K562 (cell line): Measurements from ENCODE around the gene OMA1. TPM values are rescaled to one million over a fixed set of nuclear protein-coding genes. Genes with fewer than 3 reads are reported as not detected.

Source experiments
- ATAC-seq: fragments of 200-7000 bp; cut with Tn5 transposase; 3 replicates; pipeline ENCODE4 v1.9.1; 2020; ENCODE audit warnings: moderate library complexity
- BruUV-seq: library from RNA; stranded (reverse); fragments of 400-500 nt; replicated peaks from 2 replicates; lab custom pipeline; 2021; lab: Mats Ljungman, UMichigan
- CTCF ChIA-PET: fragments of 300-600 bp; formaldehyde crosslinking; extraction: SDS; loops from one replicate; lab custom pipeline; 2021; ENCODE audit warnings: low intra/inter-chr PET ratio; lab: Yijun Ruan, JAX
- POLR2A ChIA-PET: fragments of 300-600, 350-650 bp; sonication (Branson Sonifier 250); formaldehyde crosslinking; extraction: SDS; loops from one replicate; lab custom pipeline; 2021; ENCODE audit warnings: antibody characterized with exemption, inconsistent platforms; lab: Yijun Ruan, JAX
- DNase-seq, 4 experiments: peaks; one replicate each; pipeline versions ENCODE4 v3.0.0 to v3.0.0-alpha.2; 2011 to 2018; ENCODE audit warnings: low spot score in 3 of 4, mixed read lengths in 3 of 4; ENCODE audit errors: extremely low read depth in 1 of 4
- FAIRE-seq: peaks from 2 replicates; lab custom pipeline; 2011; peaks lifted over from hg19 to GRCh38; lab: Jason Lieb, UNC
- H2AFZ ChIP-seq: 2 replicates; pipeline ENCODE4 v1.6.0; 2011; ENCODE audit warnings: low read depth, low read length, control low read depth, inconsistent platforms
- H3K27ac ChIP-seq: fragments of 200-600 bp; 3 replicates; pipeline ENCODE4 v1.8.0; 2011; ENCODE audit warnings: low read depth, mild to moderate bottlenecking, control low read depth, inconsistent platforms, low read length, moderate library complexity, mixed read lengths; ENCODE audit errors: extremely low read depth
- H3K27me3 ChIP-seq, 2 experiments: fragments of 300-600 bp in 1 of 2; 2 replicates in 1 of 2; 3 replicates in 1 of 2; pipeline versions ENCODE4 v1.6.0 to v1.8.0; 2011; ENCODE audit warnings: inconsistent platforms in 2 of 2, low read length in 2 of 2, mild to moderate bottlenecking in 1 of 2, mixed read lengths in 1 of 2, moderate library complexity in 1 of 2; ENCODE audit not compliant: control insufficient read depth in 2 of 2, insufficient read depth in 2 of 2
- H3K36me3 ChIP-seq: fragments of 300-600 bp; 3 replicates; pipeline ENCODE4 v1.8.0; 2011; ENCODE audit warnings: mild to moderate bottlenecking, low read length, inconsistent platforms; ENCODE audit not compliant: control insufficient read depth, insufficient read depth
- H3K4me1 ChIP-seq, 2 experiments: fragments of 200-600 bp in 1 of 2; replicated peaks in 1 of 2; 2 replicates in 1 of 2; 3 replicates in 1 of 2; pipeline versions ENCODE4 v1.5.1 to v1.8.0; 2011; ENCODE audit warnings: inconsistent platforms in 2 of 2, low read length in 2 of 2, mild to moderate bottlenecking in 1 of 2, mixed read lengths in 1 of 2, moderate library complexity in 1 of 2; ENCODE audit not compliant: control insufficient read depth in 2 of 2, insufficient read depth in 2 of 2
- H3K4me2 ChIP-seq: 2 replicates; pipeline ENCODE4 v1.6.1; 2011; ENCODE audit warnings: low read length, control low read depth, inconsistent platforms, mixed read lengths; ENCODE audit not compliant: insufficient read depth
- H3K4me3 ChIP-seq: fragments of 200-600 bp; sonication (generic), shearing (Covaris generic); 2 replicates; pipeline ENCODE4 v1.5.1; 2016; ENCODE audit warnings: control low read depth, inconsistent platforms
- H3K79me2 ChIP-seq: fragments of 200-600 bp; 3 replicates; pipeline ENCODE4 v1.8.0; 2011; ENCODE audit warnings: low read length, inconsistent platforms; ENCODE audit not compliant: control insufficient read depth, insufficient read depth
- H3K9ac ChIP-seq, 2 experiments: 2 replicates each; pipeline versions ENCODE4 v1.6.0 to v1.6.1; 2011; ENCODE audit warnings: low read depth in 2 of 2, low read length in 2 of 2, control low read depth in 1 of 2, inconsistent platforms in 1 of 2, mild to moderate bottlenecking in 1 of 2, mixed read lengths in 1 of 2; ENCODE audit not compliant: insufficient read depth in 1 of 2
- H3K9me1 ChIP-seq: one replicate; pipeline ENCODE4 v1.6.0; 2011; ENCODE audit warnings: inconsistent platforms, mild to moderate bottlenecking, low read length, moderate library complexity; ENCODE audit not compliant: control insufficient read depth, insufficient read depth
- H3K9me3 ChIP-seq: replicated peaks from 2 replicates; pipeline ENCODE4 v1.5.1; 2011; ENCODE audit warnings: low read depth, low read length, inconsistent platforms; ENCODE audit not compliant: control insufficient read depth, insufficient read depth
- H4K20me1 ChIP-seq: replicated peaks from 2 replicates; pipeline ENCODE4 v1.6.1; 2011; ENCODE audit warnings: low read length, inconsistent platforms, mixed read lengths; ENCODE audit not compliant: control insufficient read depth, insufficient read depth
- DMBX1 ChIP-seq: fragments of 250-450 bp; sonication (Bioruptor Pico); IDR thresholded peaks from 2 replicates; pipeline ENCODE4 v1.8.0; 2022; ENCODE audit warnings: inconsistent platforms, mild to moderate bottlenecking, moderate library complexity, borderline replicate concordance
- HMGN3 ChIP-seq: IDR thresholded peaks from 2 replicates; pipeline ENCODE4 v1.6.1; 2011; ENCODE audit warnings: borderline replicate concordance, low read depth, mild to moderate bottlenecking, mixed read lengths, low read length; ENCODE audit not compliant: insufficient read length; ENCODE audit errors: extremely low read depth
- KDM2B ChIP-seq: fragments of 250-450 bp; sonication (Bioruptor Pico); IDR thresholded peaks from 2 replicates; pipeline ENCODE4 v1.8.0; 2021; ENCODE audit warnings: mild to moderate bottlenecking, moderate library complexity
- RBM15 ChIP-seq: fragments of 200-400 bp; formaldehyde crosslinking; IDR thresholded peaks from 2 replicates; pipeline ENCODE4 v1.6.1; 2018; ENCODE audit warnings: mild to moderate bottlenecking, low read length, moderate library complexity; ENCODE audit not compliant: insufficient read depth
- SAFB ChIP-seq: fragments of 200-400 bp; formaldehyde crosslinking; IDR thresholded peaks from 2 replicates; pipeline ENCODE4 v1.6.1; 2017; ENCODE audit warnings: low read depth, low read length, borderline replicate concordance
- ZNF212 ChIP-seq: fragments of 450-650 bp; formaldehyde crosslinking; IDR thresholded peaks from 2 replicates; pipeline ENCODE4 v1.4.0; 2020; ENCODE audit warnings: mild to moderate bottlenecking
- WGBS: fragments of 100-300 bp; shearing (Covaris generic); methylation state at CpG from one replicate; pipeline ENCODE4 v1.1.6; 2016; ENCODE audit warnings: low coverage, mixed read lengths; ENCODE audit not compliant: insufficient coverage; ENCODE audit errors: missing lambda C conversion rate; 5-methylcytosine and 5-hydroxymethylcytosine counted together
- in situ Hi-C: fragments of 300-500 bp; cut with MboI; formaldehyde crosslinking; loops from 4 replicates; pipeline ENCODE4 v1.15.0; 2018; ENCODE audit warnings: inconsistent platforms, mixed read lengths
- intact Hi-C: fragments of 100-400 bp; cut with micrococcal nuclease; formaldehyde crosslinking; loops from 2 replicates; pipeline ENCODE4 v1.14.2; 2022
- polyA plus RNA-seq, 8 experiments: library from polyadenylated mRNA; depleted of rRNA in 4 of 8; stranded (reverse) in 5 of 8; unstranded in 3 of 8; fragments of >200 nt; fragmentation: Nextera tagmentation in 2 of 8; fragmentation: Illumina TruSeq in 1 of 8; extraction: Ambion mirVana in 2 of 8; extraction: Trizol in 1 of 8; gene quantifications; 2 replicates each; pipeline versions ENCODE4 v1.2.1 to v1.2.3, GENCODE V29; 2011 to 2014; ENCODE audit warnings: inconsistent platforms in 1 of 8, missing spikeins in 1 of 8
- total RNA-seq, 7 experiments: library from RNA; depleted of rRNA in 6 of 7; stranded (reverse); fragments of >200 nt in 6 of 7; fragmentation: Illumina TruSeq in 2 of 7; extraction: Trizol in 2 of 7; gene quantifications; 2 replicates each; pipeline versions ENCODE4 v1.2.1 to v1.2.3, GENCODE V29; 2011 to 2021; ENCODE audit warnings: low replicate concordance in 1 of 7
- TF ChIP-seq, protein P1 (sequence below): fragments of 250-450 bp; sonication (Bioruptor Pico); IDR thresholded peaks from 2 replicates; pipeline ENCODE4 v1.5.1; 2021; ENCODE audit warnings: mild to moderate bottlenecking

OMA1 gene
- total and polyA plus RNA-seq, 9 of the 15 experiments (the other 6 are each of a cell fraction or from before 2014, with no cell fraction given) = 16.6 to 51.5 (median 33.5) TPM

DNA sequence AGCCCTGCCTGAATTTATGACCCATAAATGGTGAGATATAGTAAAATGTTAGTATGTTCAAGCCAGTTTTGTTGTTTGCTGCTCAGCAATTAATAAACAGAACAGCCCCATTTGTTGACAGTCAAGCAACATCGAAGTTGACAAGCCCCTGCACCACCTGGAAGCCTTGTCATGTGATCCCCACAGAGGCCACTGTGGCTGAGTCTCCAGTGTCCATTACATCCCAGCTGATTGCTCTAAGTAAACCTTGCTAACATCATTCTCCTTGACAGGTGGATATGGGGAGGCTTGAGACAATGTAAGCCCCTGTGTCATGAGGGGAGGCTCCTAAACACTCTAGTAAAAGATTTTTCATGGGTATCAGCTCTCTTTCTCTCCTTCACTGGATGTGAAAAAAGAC is 48.0 kb upstream of the OMA1 start (continued):
- TF ChIP-seq RBM15 (no peak), HMGN3 (no peak), ZNF212 (CRISPR knock-in tag) (no peak), DMBX1 (CRISPR knock-in tag) (no peak)
- TF ChIP-seq, protein P1, sequence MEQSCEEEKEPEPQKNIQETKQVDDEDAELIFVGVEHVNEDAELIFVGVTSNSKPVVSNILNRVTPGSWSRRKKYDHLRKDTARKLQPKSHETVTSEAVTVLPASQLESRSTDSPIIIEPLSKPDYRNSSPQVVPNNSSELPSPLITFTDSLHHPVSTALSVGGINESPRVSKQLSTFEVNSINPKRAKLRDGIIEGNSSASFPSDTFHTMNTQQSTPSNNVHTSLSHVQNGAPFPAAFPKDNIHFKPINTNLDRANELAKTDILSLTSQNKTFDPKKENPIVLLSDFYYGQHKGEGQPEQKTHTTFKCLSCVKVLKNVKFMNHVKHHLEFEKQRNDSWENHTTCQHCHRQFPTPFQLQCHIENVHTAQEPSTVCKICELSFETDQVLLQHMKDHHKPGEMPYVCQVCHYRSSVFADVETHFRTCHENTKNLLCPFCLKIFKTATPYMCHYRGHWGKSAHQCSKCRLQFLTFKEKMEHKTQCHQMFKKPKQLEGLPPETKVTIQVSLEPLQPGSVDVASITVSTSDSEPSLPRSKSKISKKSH = no peak
- TF ChIP-seq, all 486 proteins: peak for 0

GRCh38 chr1:58592522-58593134 is 46.1 kb upstream of the OMA1 start:
- no peak overlapping the region for H2AFZ ChIP-seq
- no peaks in the 10 kb centered on the region for H4K20me1 ChIP-seq
- H3K79me2 ChIP-seq = no peaks in the 10 kb centered on the region
- H3K27me3 ChIP-seq = peaks cover 3 to 22% of the 10 kb centered on the region in 2 experiments; a peak in 4 of 5 replicates
- no peak for DNase-seq
- no TSS peak for BruUV-seq
- ChIA-PET CTCF (no interaction called here), POLR2A (interaction anchor here (0.8 to 2.4 kb wide), 2 partner anchors 21 to 428 kb away, joined by 3 to 5 read pairs; no protein-coding TSS in a partner anchor)
- no peak for FAIRE-seq
- 4% methylated on average over 5 of the region's 5 CpGs for WGBS
- no peak overlapping the region for H3K9ac ChIP-seq
- no peak overlapping the region for H3K27ac ChIP-seq
- no peak for TF ChIP-seq SAFB
- no peak for TF ChIP-seq KDM2B (CRISPR knock-in tag)
- no peak overlapping the region for H3K4me2 ChIP-seq
- H3K4me3 ChIP-seq = no peak overlapping the region
- H3K4me1 ChIP-seq = peaks cover 0 to 3% of the 10 kb centered on the region in 2 experiments; a peak in 2 of 5 replicates
- ATAC-seq = no peak
- no peaks in the 10 kb centered on the region for H3K9me1 ChIP-seq
- H3K36me3 ChIP-seq = no peaks in the 10 kb centered on the region
- H3K9me3 ChIP-seq = no peaks in the 10 kb centered on the region
- intact Hi-C loops (no loop called here), in situ Hi-C loops (no loop called here)
